Hepatocyte (in vitro differentiated cells): Measurements from ENCODE around the gene TFF1. TPM values are rescaled to one million over a fixed set of nuclear protein-coding genes. Genes with fewer than 3 reads are reported as not detected.

Experiments
- DNase-seq: peaks from one replicate; pipeline ENCODE4 v3.0.0-alpha.2; 2016; ENCODE audit warnings: low spot score
- H2AFZ ChIP-seq: fragments of 200-600 bp; sonication (generic); 2 replicates; pipeline ENCODE4 v1.6.0; 2016; ENCODE audit warnings: antibody characterized with exemption, mild to moderate bottlenecking
- H3K27ac ChIP-seq: fragments of 200-600 bp; sonication (generic); 2 replicates; pipeline ENCODE4 v1.5.1; 2016; ENCODE audit warnings: mild to moderate bottlenecking
- H3K27me3 ChIP-seq: fragments of 200-600 bp; sonication (generic); 2 replicates; pipeline ENCODE4 v1.6.1; 2016
- H3K36me3 ChIP-seq: fragments of 200-600 bp; sonication (generic); replicated peaks from 2 replicates; pipeline ENCODE4 v1.5.1; 2016; ENCODE audit warnings: low read depth; ENCODE audit not compliant: insufficient read depth
- H3K4me1 ChIP-seq: fragments of 200-600 bp; sonication (generic); 2 replicates; pipeline ENCODE4 v1.5.1; 2016; ENCODE audit warnings: mild to moderate bottlenecking, moderate library complexity; ENCODE audit not compliant: insufficient read depth
- H3K4me2 ChIP-seq: fragments of 200-600 bp; sonication (generic); 2 replicates; pipeline ENCODE4 v1.6.0; 2016
- H3K4me3 ChIP-seq: fragments of 200-600 bp; sonication (generic); 2 replicates; pipeline ENCODE4 v1.5.1; 2016; ENCODE audit warnings: mild to moderate bottlenecking
- H3K79me2 ChIP-seq: fragments of 200-600 bp; sonication (generic); 2 replicates; pipeline ENCODE4 v1.6.0; 2017; ENCODE audit warnings: mild to moderate bottlenecking
- H3K9me2 ChIP-seq: fragments of 200-600 bp; sonication (generic); replicated peaks from 2 replicates; pipeline ENCODE4 v1.6.0; 2017; ENCODE audit warnings: mild to moderate bottlenecking; ENCODE audit not compliant: insufficient read depth
- H3K9me3 ChIP-seq: fragments of 200-600 bp; sonication (generic); 2 replicates; pipeline ENCODE4 v1.5.1; 2016; ENCODE audit warnings: low read depth, mild to moderate bottlenecking
- H4K20me1 ChIP-seq: fragments of 200-600 bp; sonication (generic); 2 replicates; pipeline ENCODE4 v1.6.0; 2016; ENCODE audit warnings: mild to moderate bottlenecking; ENCODE audit not compliant: insufficient read depth, poor library complexity, severe bottlenecking
- EZH2 ChIP-seq: fragments of 200-600 bp; sonication (generic); IDR thresholded peaks from 2 replicates; pipeline ENCODE4 v1.6.1; 2016; ENCODE audit warnings: antibody characterized with exemption, mild to moderate bottlenecking, borderline replicate concordance
- EZH2phosphoT487 ChIP-seq: fragments of 200-600 bp; sonication (generic); IDR thresholded peaks from one replicate; pipeline ENCODE4 v1.6.1; 2018; ENCODE audit warnings: antibody characterized with exemption, mild to moderate bottlenecking, low read depth, moderate library complexity; ENCODE audit not compliant: unreplicated experiment, severe bottlenecking
- WGBS: methylation state at CpG from one replicate; pipeline ENCODE4 v1.1.6; 2016; ENCODE audit warnings: low lambda C conversion rate; ENCODE audit errors: missing lambda C conversion rate; 5-methylcytosine and 5-hydroxymethylcytosine counted together
- polyA plus RNA-seq: library from polyadenylated mRNA; unstranded; fragments of >200 nt; fragmentation: Nextera tagmentation; extraction: Ambion mirVana; gene quantifications from 2 replicates; pipeline ENCODE4 v1.2.1, GENCODE V29; 2016
- total RNA-seq: library from RNA; depleted of rRNA; stranded (reverse); fragments of >200 nt; gene quantifications from 2 replicates; pipeline ENCODE4 v1.2.3, GENCODE V29; 2014
- TF ChIP-seq, protein P1 (sequence below): fragments of 200-600 bp; sonication (generic); IDR thresholded peaks from 2 replicates; pipeline ENCODE4 v1.5.1; 2016; ENCODE audit warnings: antibody characterized with exemption, mild to moderate bottlenecking; ENCODE audit not compliant: poor library complexity

The TFF1 gene
- total and polyA plus RNA-seq, 2 experiments from 2014 or later = 57.4 to 140 TPM

DNA sequence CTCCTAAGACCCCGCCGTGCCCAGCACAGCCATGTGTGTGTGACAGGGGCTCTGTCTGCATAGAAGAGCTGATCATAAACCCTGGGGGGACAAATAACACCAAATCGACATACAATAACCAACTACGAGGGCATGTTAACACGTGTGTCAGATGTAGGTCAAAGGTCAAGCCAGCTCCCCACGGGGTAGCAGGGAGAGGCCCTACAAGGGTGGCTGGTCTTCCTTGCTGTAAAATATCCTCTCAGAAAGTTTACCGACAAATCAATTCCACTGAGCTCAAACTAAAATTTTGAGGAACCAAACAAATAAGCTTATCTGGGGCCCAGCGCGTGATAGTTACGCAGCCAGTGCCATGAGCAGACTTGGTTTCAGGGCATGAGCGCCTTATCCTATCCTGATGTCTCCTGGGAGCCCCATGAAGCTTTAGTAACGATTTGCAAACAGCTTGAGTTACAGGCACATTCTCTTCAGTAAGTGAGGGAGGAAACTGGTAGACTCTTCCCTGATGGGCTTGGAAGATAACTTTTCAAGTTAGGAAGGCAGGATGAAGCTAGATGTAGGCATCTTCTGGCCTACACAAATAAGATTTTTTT is 32.2 kb upstream of the TFF1 start:
- 71% methylated on average over 12 of the region's 12 CpGs for WGBS
- Histone ChIP-seq H3K4me3 (no peak overlapping the region), H3K9me2 (no peaks in the 10 kb centered on the region), H3K36me3 (no peaks in the 10 kb centered on the region), H4K20me1 (no peaks in the 10 kb centered on the region), H3K27ac (no peak overlapping the region), H3K79me2 (no peaks in the 10 kb centered on the region), H3K4me2 (no peak overlapping the region), H3K27me3 (no peaks in the 10 kb centered on the region), H3K4me1 (peaks cover 11% of the 10 kb centered on the region), H3K9me3 (no peaks in the 10 kb centered on the region), H2AFZ (no peak overlapping the region)
- DNase-seq = no peak
- TF ChIP-seq EZH2phosphoT487 (no peak), EZH2 (no peak)
- TF ChIP-seq, protein P1, sequence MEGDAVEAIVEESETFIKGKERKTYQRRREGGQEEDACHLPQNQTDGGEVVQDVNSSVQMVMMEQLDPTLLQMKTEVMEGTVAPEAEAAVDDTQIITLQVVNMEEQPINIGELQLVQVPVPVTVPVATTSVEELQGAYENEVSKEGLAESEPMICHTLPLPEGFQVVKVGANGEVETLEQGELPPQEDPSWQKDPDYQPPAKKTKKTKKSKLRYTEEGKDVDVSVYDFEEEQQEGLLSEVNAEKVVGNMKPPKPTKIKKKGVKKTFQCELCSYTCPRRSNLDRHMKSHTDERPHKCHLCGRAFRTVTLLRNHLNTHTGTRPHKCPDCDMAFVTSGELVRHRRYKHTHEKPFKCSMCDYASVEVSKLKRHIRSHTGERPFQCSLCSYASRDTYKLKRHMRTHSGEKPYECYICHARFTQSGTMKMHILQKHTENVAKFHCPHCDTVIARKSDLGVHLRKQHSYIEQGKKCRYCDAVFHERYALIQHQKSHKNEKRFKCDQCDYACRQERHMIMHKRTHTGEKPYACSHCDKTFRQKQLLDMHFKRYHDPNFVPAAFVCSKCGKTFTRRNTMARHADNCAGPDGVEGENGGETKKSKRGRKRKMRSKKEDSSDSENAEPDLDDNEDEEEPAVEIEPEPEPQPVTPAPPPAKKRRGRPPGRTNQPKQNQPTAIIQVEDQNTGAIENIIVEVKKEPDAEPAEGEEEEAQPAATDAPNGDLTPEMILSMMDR = no peak

DNA sequence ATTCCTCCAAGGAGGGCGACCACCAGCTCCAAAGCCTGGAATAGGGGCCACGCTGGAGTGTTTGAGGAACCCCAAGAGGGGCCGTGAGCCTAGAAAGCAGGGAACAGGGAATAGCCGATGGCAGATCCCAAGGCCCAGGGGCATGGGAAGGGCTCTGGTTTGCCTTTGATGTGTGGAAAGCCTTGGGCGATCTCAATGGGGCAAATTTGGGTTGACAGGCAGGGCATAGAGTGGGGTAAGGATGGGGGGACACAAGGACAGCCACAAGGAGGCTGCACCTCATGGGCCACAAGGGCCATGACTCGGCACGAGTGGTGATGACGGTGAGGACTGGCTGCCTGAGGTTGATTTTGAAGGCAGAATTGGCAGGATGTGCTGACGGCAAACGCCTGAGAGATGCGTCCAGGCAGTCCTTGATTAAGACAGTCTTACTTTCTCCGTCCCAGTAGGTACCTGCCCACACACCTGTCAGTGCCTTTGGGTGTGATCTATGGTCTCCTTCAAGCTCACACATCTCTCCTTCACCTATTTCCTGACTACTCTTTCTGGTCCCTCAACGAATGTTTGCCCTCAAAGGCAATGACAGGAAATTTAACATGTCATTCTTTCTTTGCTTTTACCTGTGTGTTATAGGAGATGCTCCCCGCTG is 31.5 kb upstream of the TFF1 start:
- no peak overlapping the region for H2AFZ ChIP-seq
- H3K4me2 ChIP-seq = no peak overlapping the region
- no peak overlapping the region for H3K4me3 ChIP-seq
- no peaks in the 10 kb centered on the region for H3K9me2 ChIP-seq
- no peaks in the 10 kb centered on the region for H3K36me3 ChIP-seq
- no peaks in the 10 kb centered on the region for H3K79me2 ChIP-seq
- no peak for DNase-seq
- H3K27me3 ChIP-seq = no peaks in the 10 kb centered on the region
- H3K9me3 ChIP-seq = no peaks in the 10 kb centered on the region
- peaks cover 11% of the 10 kb centered on the region for H3K4me1 ChIP-seq
- TF ChIP-seq, protein P1 = no peak
- WGBS = 94% methylated on average over 14 of the region's 14 CpGs
- H4K20me1 ChIP-seq = no peaks in the 10 kb centered on the region
- no peak overlapping the region for H3K27ac ChIP-seq

- no peaks in the 10 kb centered on the region for H3K9me3 ChIP-seq
- TF ChIP-seq EZH2 = no peak
- no peak for TF ChIP-seq EZH2phosphoT487
- TF ChIP-seq, protein P1 = no peak
- H3K4me1 ChIP-seq = peaks cover 5% of the 10 kb centered on the region
- WGBS = 88% methylated on average over 19 of the region's 19 CpGs
- no peaks in the 10 kb centered on the region for H4K20me1 ChIP-seq
- no peak overlapping the region for H3K4me2 ChIP-seq
- no peaks in the 10 kb centered on the region for H3K79me2 ChIP-seq
- H3K9me2 ChIP-seq = no peaks in the 10 kb centered on the region
- H3K27me3 ChIP-seq = no peaks in the 10 kb centered on the region
- no peak overlapping the region for H3K4me3 ChIP-seq
- H2AFZ ChIP-seq = no peak overlapping the region
- no peaks in the 10 kb centered on the region for H3K36me3 ChIP-seq
- DNase-seq = no peak
- no peak overlapping the region for H3K27ac ChIP-seq
Observed at GRCh38 chr21:42396799-42397745, 30.7 kb upstream of the TFF1 start.
